ENCODE data around the gene SSX2IP. TPM values are rescaled to one million over a fixed set of nuclear protein-coding genes. Genes with fewer than 3 reads are reported as not detected.

SSX2IP gene
- total RNA-seq: 105 TPM

GRCh38 chr1:84690397-84691121 lies at the start of gene SSX2IP:
Gene SSX2IP, minus strand, starts transcription at chr1:84690461. Its CDS starts 19,242 bp downstream, at chr1:84671219.

Other genes with a start within 250 kb of the SSX2IP start
- gene RPF1, start 211.2 kb downstream of the SSX2IP start, total RNA-seq: 26.9 TPM
- 0.63 TPM for gene SPATA1, start 184.1 kb downstream of the SSX2IP start, total RNA-seq
- 3.8 TPM for gene GNG5, start 183.9 kb downstream of the SSX2IP start, total RNA-seq
- gene CTBS, start 116.0 kb downstream of the SSX2IP start, total RNA-seq: 3.8 TPM
- gene LPAR3, start 202.7 kb upstream of the SSX2IP start, total RNA-seq: not detected